WI38 (cell line): ENCODE results near the gene UVRAG.

Experiments
- H3K4me3 ChIP-seq: 2 replicates; pipeline ENCODE4 v1.5.1; 2011; ENCODE audit warnings: low read depth, mild to moderate bottlenecking, control low read depth, low read length
- TF ChIP-seq, protein P1 (sequence below): IDR thresholded peaks from 2 replicates; pipeline ENCODE4 v1.5.1; 2012; ENCODE audit warnings: low read depth, mild to moderate bottlenecking, control low read depth, low read length

The UVRAG gene

DNA sequence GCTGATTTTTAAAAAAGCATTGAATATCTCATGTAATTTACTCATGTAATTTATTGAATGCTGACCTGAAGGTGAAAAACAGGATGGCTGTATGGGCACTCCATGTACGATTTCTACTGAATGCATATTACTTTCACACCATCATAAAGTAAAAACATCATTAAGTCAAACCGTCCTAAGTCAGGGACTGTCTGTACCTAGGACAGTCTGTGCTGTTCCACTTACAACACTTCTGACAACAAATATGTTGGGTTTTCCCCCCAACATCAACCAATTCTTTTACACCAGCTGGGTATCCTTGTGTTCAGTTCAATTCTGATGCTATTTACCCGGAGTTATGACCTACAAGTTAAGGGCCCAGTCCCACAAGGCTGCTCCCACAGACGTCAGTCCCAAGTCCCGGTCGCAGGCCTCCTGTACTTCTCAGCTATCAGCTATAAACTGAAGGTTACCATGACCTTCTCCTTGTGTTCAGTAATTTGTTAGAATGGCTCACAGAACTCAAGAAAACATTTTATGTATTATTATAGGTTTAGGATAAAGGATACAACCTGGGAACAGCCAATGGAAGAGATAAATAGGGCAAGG is 17.0 kb downstream of the UVRAG start:
- TF ChIP-seq, protein P1, sequence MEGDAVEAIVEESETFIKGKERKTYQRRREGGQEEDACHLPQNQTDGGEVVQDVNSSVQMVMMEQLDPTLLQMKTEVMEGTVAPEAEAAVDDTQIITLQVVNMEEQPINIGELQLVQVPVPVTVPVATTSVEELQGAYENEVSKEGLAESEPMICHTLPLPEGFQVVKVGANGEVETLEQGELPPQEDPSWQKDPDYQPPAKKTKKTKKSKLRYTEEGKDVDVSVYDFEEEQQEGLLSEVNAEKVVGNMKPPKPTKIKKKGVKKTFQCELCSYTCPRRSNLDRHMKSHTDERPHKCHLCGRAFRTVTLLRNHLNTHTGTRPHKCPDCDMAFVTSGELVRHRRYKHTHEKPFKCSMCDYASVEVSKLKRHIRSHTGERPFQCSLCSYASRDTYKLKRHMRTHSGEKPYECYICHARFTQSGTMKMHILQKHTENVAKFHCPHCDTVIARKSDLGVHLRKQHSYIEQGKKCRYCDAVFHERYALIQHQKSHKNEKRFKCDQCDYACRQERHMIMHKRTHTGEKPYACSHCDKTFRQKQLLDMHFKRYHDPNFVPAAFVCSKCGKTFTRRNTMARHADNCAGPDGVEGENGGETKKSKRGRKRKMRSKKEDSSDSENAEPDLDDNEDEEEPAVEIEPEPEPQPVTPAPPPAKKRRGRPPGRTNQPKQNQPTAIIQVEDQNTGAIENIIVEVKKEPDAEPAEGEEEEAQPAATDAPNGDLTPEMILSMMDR = no peak
- H3K4me3 ChIP-seq = no peak overlapping the region

DNA sequence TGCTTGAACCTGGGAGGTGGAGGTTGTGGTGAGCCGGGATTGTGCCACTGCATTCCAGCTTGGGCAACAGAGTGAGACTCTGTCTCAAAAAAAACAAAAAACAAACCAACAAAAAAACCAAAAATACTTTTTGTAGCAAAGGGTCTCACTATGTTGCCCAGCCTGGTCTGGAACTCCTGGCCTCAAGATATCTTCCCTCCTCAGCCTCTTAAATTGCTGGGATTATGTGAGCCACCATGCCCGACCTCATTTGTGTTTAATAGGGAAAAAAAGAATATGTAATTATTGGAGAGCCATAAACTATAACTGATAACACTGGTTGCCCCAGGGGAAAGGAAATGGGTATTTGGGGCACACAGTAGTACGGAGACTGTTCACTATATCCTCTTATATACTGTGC is 19.7 kb downstream of the UVRAG start:
- H3K4me3 ChIP-seq = no peak overlapping the region
- TF ChIP-seq, protein P1 = no peak

DNA sequence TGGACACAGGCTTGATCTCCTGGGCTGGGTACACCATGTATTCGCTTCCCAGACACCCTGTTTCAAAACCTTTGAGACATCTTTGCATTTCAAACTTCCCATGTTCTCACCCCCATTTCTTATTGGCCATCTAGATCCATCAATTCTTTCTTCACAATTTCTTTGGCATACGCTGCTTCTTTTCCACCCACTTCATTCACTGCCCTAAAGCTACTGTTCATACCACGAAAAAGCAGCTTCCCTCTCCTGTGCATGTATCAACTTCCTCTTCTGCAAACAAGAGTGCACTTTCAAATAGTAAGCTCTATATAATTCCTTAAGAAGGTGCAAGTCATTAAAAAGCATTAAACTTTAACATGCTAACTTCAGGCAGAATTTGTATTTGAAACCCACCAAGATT is 21.4 kb downstream of the UVRAG start:
- TF ChIP-seq, protein P1 = no peak
- H3K4me3 ChIP-seq = no peak overlapping the region

DNA sequence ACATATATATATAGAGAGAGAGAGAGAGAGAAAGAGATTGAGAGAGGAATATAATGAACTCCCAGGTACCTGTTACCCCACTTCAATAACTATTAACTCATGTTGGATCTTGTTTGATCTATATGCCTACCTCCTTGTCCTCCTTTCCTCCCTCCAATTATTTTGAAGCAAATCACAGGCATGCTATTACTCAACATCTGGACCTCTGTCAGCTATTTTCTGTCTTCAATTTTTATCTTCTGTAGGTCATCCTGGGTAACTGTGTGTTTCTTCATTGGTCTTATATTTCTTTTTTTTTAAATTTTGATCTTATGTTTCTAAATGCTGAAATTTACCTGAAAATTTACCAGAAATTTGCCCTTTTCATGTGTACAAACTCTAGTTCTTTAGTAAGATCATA is 24.8 kb downstream of the UVRAG start:
- TF ChIP-seq, protein P1 = no peak

DNA sequence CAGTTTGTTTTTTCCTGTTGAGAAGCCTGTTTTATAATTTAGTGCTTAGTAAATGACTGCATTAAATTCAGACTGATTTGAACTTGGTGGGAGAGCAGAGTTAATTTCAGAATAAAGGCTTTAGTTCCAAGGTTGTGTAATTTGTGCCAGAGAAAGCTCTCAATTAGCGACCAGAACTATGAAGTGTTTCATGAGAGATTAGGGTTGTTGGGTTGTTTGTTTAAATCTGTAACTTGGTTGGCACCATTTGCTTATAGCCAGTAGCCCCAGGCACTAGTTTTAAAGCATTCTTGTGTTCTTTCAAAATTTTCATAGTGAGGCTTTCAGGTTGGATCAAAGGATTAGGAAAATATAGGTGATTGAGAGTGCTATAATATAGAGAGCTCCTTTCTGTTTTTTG is 25.5 kb downstream of the UVRAG start:
- H3K4me3 ChIP-seq = no peak overlapping the region
- TF ChIP-seq, protein P1 = no peak

More for the DNA sequence above, 24.8 kb downstream of the UVRAG start:
- H3K4me3 ChIP-seq = no peak overlapping the region

DNA sequence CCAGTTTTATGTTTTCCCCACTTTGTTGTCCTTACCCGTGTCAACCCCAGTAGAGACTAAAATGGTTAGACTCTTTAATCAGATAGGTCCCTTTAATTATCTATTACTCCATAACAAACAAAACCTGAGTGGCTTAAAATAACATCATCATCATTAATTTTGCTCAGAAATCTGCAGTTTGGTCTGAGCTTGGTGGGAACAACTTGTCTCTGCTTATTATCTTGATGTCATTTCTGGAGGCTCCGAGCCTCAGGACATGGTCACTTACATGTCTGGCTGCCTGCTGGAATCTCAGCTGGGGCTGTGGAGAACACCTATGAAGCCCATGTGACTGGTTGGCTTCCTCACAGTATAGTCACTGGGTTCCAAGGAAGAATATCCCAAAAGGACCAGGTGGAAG is 26.7 kb downstream of the UVRAG start:
- TF ChIP-seq, protein P1 = no peak
- no peak overlapping the region for H3K4me3 ChIP-seq

DNA sequence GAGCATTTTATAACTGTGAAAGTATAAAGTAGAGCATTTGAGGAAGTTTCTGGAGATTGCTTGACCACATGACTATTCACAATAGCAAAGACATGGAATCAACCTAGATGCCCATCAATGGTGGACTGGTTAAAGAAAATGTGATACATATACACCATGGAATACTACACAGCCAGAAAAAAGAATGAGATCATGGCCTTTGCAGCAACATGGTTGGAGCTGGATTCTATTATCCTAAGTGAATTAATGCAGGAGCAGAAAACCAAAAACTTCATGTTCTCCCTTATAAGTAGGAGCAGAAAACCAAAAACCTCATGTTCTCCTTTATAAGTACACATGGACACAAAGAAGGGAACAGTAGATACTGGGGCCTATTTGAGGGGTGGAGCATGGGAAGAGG is 30.3 kb downstream of the UVRAG start:
- no peak overlapping the region for H3K4me3 ChIP-seq
- TF ChIP-seq, protein P1 = no peak
